Ovary (tissue), 3 donors: Measurements from ENCODE around the gene ACVR2A.

Source experiments
- CTCF ChIP-seq, 3 donors: fragments of 450-650 bp in 2 of 3; fragments of 200-600 bp in 1 of 3; IDR thresholded peaks; one replicate each; pipeline versions ENCODE4 v1.5.1 to v1.8.0; 2016 to 2022; ENCODE audit warnings: antibody characterized with exemption in 3 of 3, mild to moderate bottlenecking in 1 of 3
- EP300 ChIP-seq: sonication (generic); formaldehyde crosslinking; IDR thresholded peaks from one replicate; pipeline ENCODE4 v1.6.1; 2017; ENCODE audit warnings: antibody characterized with exemption
- POLR2A ChIP-seq: fragments of 450-650 bp; IDR thresholded peaks from one replicate; pipeline ENCODE4 v1.6.1; 2017; ENCODE audit warnings: antibody characterized with exemption, mild to moderate bottlenecking, moderate library complexity
- donor health status: DM: no; HTN: no; CAD: no.

- TF ChIP-seq CTCF (IDR thresholded peaks at IDR 0.05) (no peak), EP300 (no peak), POLR2A (no peak)
Observed at GRCh38 chr2:147924647-147925046, 79.8 kb downstream of the ACVR2A start.
